Psoas muscle (tissue), 8 donors: ENCODE results near the gene IL19. TPM values are rescaled to one million over a fixed set of nuclear protein-coding genes. Genes with fewer than 3 reads are reported as not detected.
A peak's percentile ranks its signal among the peaks of the same experiment; 100 is the strongest.
"Not testable (repeated sequence)": the region's sequence is repeated elsewhere in the genome, so short reads cannot be mapped to it uniquely, and the experiment has no call there.

Experiments used
- ATAC-seq, 4 donors: fragments of 200-7000 bp; cut with Tn5 transposase; one replicate each; pipeline ENCODE4 v1.9.1; 2020; ENCODE audit warnings: moderate library complexity in 3 of 4, mild to moderate bottlenecking in 2 of 4
- DNase-seq, 2 donors: peaks; one replicate each; pipeline ENCODE4 v3.0.0-alpha.2; 2020
- H3K27ac ChIP-seq: fragments of 200-600 bp; one replicate; pipeline ENCODE4 v1.8.0; 2022
- H3K27me3 ChIP-seq, 3 donors: fragments of 200-600 bp in 1 of 3; one replicate each; pipeline versions ENCODE4 v1.6.1 to v1.8.0; 2013 to 2022; ENCODE audit warnings: low read length in 2 of 3, mild to moderate bottlenecking in 2 of 3, moderate library complexity in 1 of 3; ENCODE audit not compliant: insufficient read depth in 3 of 3
- H3K36me3 ChIP-seq, 2 donors: fragments of 200-600 bp in 1 of 2; one replicate each; pipeline versions ENCODE4 v1.6.1 to v1.8.0; 2013 to 2022; ENCODE audit warnings: low read depth in 1 of 2, mild to moderate bottlenecking in 1 of 2, moderate library complexity in 1 of 2; ENCODE audit not compliant: insufficient read depth in 1 of 2
- H3K4me1 ChIP-seq: fragments of 200-600 bp; one replicate; pipeline ENCODE4 v1.8.0; 2022
- H3K4me3 ChIP-seq: fragments of 200-600 bp; one replicate; pipeline ENCODE4 v1.8.0; 2022; ENCODE audit warnings: mild to moderate bottlenecking
- H3K9me3 ChIP-seq: fragments of 200-600 bp; one replicate; pipeline ENCODE4 v1.8.0; 2022
- WGBS, 3 donors: extraction: QIAGEN DNeasy Blood & Tissue Kit; methylation state at CpG; one replicate each; pipeline versions ENCODE4 v1.1.6 to v1.1.7; 2013; 5-methylcytosine and 5-hydroxymethylcytosine counted together
- intact Hi-C, 2 donors: fragments of 100-400 bp; cut with DNase I; formaldehyde crosslinking; loops; one replicate each; pipeline versions ENCODE4 v1.11.0 to v1.14.2; 2022
- polyA plus RNA-seq, 3 donors: library from polyadenylated mRNA; stranded (reverse); fragments of 200-250 nt; gene quantifications; one replicate each; pipeline ENCODE4 v1.2.3, GENCODE V29; 2013
- total RNA-seq, 4 donors: library from RNA; stranded (reverse); fragmentation: NEBNext Ultra II Directional in 2 of 4; extraction: Animal tissue kit (Norgen Biotek cat#: 25700) in 2 of 4; gene quantifications; one replicate each; pipeline versions ENCODE4 v1.2.1 to v1.2.4, GENCODE V29; 2021 to 2023
- TF ChIP-seq, protein P1 (sequence below): fragments of 200-600 bp; IDR thresholded peaks from one replicate; pipeline ENCODE4 v1.8.0; 2022; ENCODE audit warnings: antibody characterized with exemption
- donor health status: healthy with polysubstance abuse.
- donor health status: DM: no; HTN: no; CAD: no; lungs with moderate emphysema.
- donor health status: Bipolar disorder and iron deficiency.
- donor health status: healthy.
- donor health status: DM: yes; HTN: yes; CAD: no.
- donor health status: DM: no; HTN: no; CAD: no.
- donor health status: DM: no; HTN: no; CAD: no.
- donor health status: DM: yes; HTN: yes; CAD: no.

Gene IL19
- total and polyA plus RNA-seq, 7 donors: not detected

GRCh38 chr1:206772243-206772937 lies 1.8 kb downstream of the IL19 start, which contains the start of gene IL10:
Gene IL10, minus strand, starts transcription at chr1:206772494. Its CDS starts 59 bp downstream, at chr1:206772435.
- H3K36me3 ChIP-seq: no peaks in the 10 kb centered on the region
- intact Hi-C loops: no loop called here
- H3K27me3 ChIP-seq: no peaks in the 10 kb centered on the region
- H3K9me3 ChIP-seq: no peaks in the 10 kb centered on the region
- ATAC-seq: peak in 1 of 4 donors; percentile 21
- TF ChIP-seq, protein P1, sequence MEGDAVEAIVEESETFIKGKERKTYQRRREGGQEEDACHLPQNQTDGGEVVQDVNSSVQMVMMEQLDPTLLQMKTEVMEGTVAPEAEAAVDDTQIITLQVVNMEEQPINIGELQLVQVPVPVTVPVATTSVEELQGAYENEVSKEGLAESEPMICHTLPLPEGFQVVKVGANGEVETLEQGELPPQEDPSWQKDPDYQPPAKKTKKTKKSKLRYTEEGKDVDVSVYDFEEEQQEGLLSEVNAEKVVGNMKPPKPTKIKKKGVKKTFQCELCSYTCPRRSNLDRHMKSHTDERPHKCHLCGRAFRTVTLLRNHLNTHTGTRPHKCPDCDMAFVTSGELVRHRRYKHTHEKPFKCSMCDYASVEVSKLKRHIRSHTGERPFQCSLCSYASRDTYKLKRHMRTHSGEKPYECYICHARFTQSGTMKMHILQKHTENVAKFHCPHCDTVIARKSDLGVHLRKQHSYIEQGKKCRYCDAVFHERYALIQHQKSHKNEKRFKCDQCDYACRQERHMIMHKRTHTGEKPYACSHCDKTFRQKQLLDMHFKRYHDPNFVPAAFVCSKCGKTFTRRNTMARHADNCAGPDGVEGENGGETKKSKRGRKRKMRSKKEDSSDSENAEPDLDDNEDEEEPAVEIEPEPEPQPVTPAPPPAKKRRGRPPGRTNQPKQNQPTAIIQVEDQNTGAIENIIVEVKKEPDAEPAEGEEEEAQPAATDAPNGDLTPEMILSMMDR: no peak
- H3K4me3 ChIP-seq: no peak within 1 kb of the TSS
- no peak within 1 kb of the TSS for H3K27ac ChIP-seq
- no peak for DNase-seq
- H3K4me1 ChIP-seq: no peaks in the 10 kb centered on the region
- 72 to 81% (median 74%) methylated on average over 8 of the region's 8 CpGs for WGBS, 3 donors

DNA sequence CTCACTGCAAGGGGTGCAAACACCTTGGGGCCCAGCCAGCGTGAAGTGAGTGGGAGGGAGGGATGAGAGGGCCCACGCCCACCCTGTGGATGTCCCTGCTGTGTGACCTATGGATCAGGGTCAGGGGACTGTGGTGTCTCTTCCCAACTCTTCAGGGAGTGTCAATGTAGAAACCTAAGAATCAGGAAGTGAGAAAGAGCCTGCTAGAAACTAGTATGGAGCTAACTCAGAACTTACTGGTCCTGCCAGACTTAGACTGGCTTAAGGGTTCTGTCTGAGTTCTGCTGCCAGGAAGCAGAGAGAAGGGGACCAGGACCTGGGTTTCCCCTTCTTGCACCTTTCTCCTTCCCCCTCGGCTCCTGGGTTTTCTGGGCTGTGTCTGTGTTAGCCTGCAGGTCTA lies 3.5 kb downstream of the IL19 start:
- TF ChIP-seq, protein P1: no peak
- Histone ChIP-seq H3K27me3 (no peaks in the 10 kb centered on the region), H3K27ac (no peak overlapping the region), H3K4me3 (no peak overlapping the region), H3K36me3 (no peaks in the 10 kb centered on the region), H3K9me3 (no peaks in the 10 kb centered on the region), H3K4me1 (no peaks in the 10 kb centered on the region)
- DNase-seq (no peak), ATAC-seq (no peak)
- intact Hi-C loops: no loop called here
- WGBS, 3 donors: 76 to 87% (median 79%) methylated on average over 3 of the region's 3 CpGs

DNA sequence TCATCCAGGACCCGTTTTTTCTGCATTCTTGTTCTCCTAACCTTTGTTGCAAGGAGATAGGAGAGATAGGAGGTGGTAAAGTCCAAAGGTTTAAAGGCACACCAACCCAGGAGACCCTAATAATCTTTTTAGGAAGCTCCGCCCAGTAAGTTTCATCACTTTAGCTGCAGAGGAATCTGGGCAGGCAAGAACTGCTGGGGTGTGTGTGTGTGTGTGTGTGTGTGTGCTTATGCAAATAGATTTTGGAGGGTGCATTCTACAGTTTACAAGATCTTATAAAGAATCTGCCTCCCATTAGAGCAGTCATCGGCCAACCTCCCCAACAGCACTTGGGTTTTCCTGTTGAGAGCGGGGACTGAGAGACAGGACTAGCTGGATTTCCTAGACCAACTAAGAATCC lies 5.7 kb downstream of the IL19 start:
- H3K36me3 ChIP-seq: no peaks in the 10 kb centered on the region
- TF ChIP-seq, protein P1: no peak
- H3K9me3 ChIP-seq: no peaks in the 10 kb centered on the region
- H3K4me3 ChIP-seq: no peak overlapping the region
- intact Hi-C loops: no loop called here
- ATAC-seq (no peak), DNase-seq (no peak)
- H3K27ac ChIP-seq: no peak overlapping the region
- 76 to 88% (median 78%) methylated on average over 4 of the region's 4 CpGs for WGBS, 3 donors
- no peaks in the 10 kb centered on the region for H3K4me1 ChIP-seq
- no peaks in the 10 kb centered on the region for H3K27me3 ChIP-seq

DNA sequence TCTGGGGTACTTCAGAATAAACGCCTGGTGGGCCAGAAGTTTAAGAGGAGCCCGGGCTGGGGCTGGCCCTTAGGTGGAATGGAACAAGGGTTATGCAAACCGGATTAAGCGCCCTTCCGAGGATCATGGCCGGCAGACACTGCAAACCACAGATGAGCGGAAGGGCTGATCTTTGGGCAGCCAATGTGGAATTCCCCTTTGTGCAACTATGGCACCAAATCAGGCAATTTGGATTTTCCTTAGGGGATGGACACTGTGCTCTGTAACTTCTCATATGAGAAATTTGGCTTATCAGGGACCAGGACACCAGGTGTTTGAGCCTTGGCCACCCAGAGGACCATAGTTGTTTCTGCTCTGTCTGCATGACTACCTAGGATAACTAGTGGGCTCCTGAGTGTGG lies 7.5 kb downstream of the IL19 start:
- H3K4me1 ChIP-seq: no peaks in the 10 kb centered on the region
- H3K9me3 ChIP-seq: no peaks in the 10 kb centered on the region
- TF ChIP-seq, protein P1: no peak
- no peak overlapping the region for H3K27ac ChIP-seq
- H3K4me3 ChIP-seq: no peak overlapping the region
- H3K27me3 ChIP-seq: no peaks in the 10 kb centered on the region
- 85 to 87% (median 85%) methylated on average over 7 of the region's 7 CpGs for WGBS, 3 donors
- no peaks in the 10 kb centered on the region for H3K36me3 ChIP-seq
- intact Hi-C loops: no loop called here
- no peak for DNase-seq
- ATAC-seq: no peak

GRCh38 chr1:206778911-206779310 lies 8.3 kb downstream of the IL19 start:
- H3K4me1 ChIP-seq, DNase-seq, H3K36me3 ChIP-seq, H3K27me3 ChIP-seq, H3K4me3 ChIP-seq, intact Hi-C loops, H3K9me3 ChIP-seq, H3K27ac ChIP-seq, ATAC-seq: not testable (repeated sequence)
- 70 to 74% (median 71%) methylated on average over 6 of the region's 6 CpGs for WGBS, 3 donors
